ENCODE results near the gene PM20D2. TPM values are rescaled to one million over a fixed set of nuclear protein-coding genes. Genes with fewer than 3 reads are reported as not detected.
A peak's percentile ranks its signal among the peaks of the same experiment; 100 is the strongest.
"Not testable (repeated sequence)": the region's sequence is repeated elsewhere in the genome, so short reads cannot be mapped to it uniquely, and the experiment has no call there.

The PM20D2 gene
- 2.0 and 3.1 TPM in 2 replicates for total RNA-seq (2014; rRNA removed; shearing (Covaris generic))

GRCh38 chr6:89145956-89146717 is at the start of gene PM20D2:
Gene PM20D2 (plus strand): TSS chr6:89146055. CDS start chr6:89146145, 90 bp downstream.
- Histone ChIP-seq H3K4me3 (ENCODE audit: insufficient read depth, low read depth, low read length) (peak within 1 kb of the TSS; percentile 60), H3K27me3 (ENCODE audit: control insufficient read depth, insufficient read depth, low read length) (peaks cover 47% of the 10 kb centered on the region), H3K36me3 (replicated peaks; ENCODE audit: control insufficient read depth, insufficient read depth, low read length) (no peaks in the 10 kb centered on the region)
- DNase-seq, result peak; percentile 94

- Histone ChIP-seq H3K36me3 (replicated peaks; ENCODE audit: control insufficient read depth, insufficient read depth, low read length) (no peaks in the 10 kb centered on the region), H3K4me3 (ENCODE audit: insufficient read depth, low read depth, low read length) (no peak overlapping the region), H3K27me3 (ENCODE audit: control insufficient read depth, insufficient read depth, low read length) (no peaks in the 10 kb centered on the region)
- no peak for DNase-seq
Measured at GRCh38 chr6:89098461-89098860, 47.4 kb upstream of the PM20D2 start.

GRCh38 chr6:89100114-89100513 is 45.7 kb upstream of the PM20D2 start:
- DNase-seq, result no peak
- H3K4me3 ChIP-seq (ENCODE audit: insufficient read depth, low read depth, low read length), result no peak overlapping the region
- H3K36me3 ChIP-seq (replicated peaks; ENCODE audit: control insufficient read depth, insufficient read depth, low read length), result no peaks in the 10 kb centered on the region; the same call in 1 of the 2 replicates
- H3K27me3 ChIP-seq (ENCODE audit: control insufficient read depth, insufficient read depth, low read length), result no peaks in the 10 kb centered on the region

GRCh38 chr6:89110284-89110683 is 35.6 kb upstream of the PM20D2 start:
- no peak overlapping the region for H3K4me3 ChIP-seq (ENCODE audit: insufficient read depth, low read depth, low read length)
- H3K36me3 ChIP-seq (replicated peaks; ENCODE audit: control insufficient read depth, insufficient read depth, low read length), result no peaks in the 10 kb centered on the region
- no peak for DNase-seq
- no peaks in the 10 kb centered on the region for H3K27me3 ChIP-seq (ENCODE audit: control insufficient read depth, insufficient read depth, low read length)

GRCh38 chr6:89111933-89112332 is 33.9 kb upstream of the PM20D2 start:
- Histone ChIP-seq H3K4me3 (ENCODE audit: insufficient read depth, low read depth, low read length) (no peak overlapping the region), H3K27me3 (ENCODE audit: control insufficient read depth, insufficient read depth, low read length) (peaks cover 11% of the 10 kb centered on the region), H3K36me3 (replicated peaks; ENCODE audit: control insufficient read depth, insufficient read depth, low read length) (no peaks in the 10 kb centered on the region)
- no peak for DNase-seq

GRCh38 chr6:89116702-89117101 is 29.2 kb upstream of the PM20D2 start:
- Histone ChIP-seq H3K27me3 (ENCODE audit: control insufficient read depth, insufficient read depth, low read length) (peaks cover 40% of the 10 kb centered on the region), H3K36me3 (replicated peaks; ENCODE audit: control insufficient read depth, insufficient read depth, low read length) (no peaks in the 10 kb centered on the region), H3K4me3 (ENCODE audit: insufficient read depth, low read depth, low read length) (peak overlapping the region; percentile 74)
- peak; percentile 40 for DNase-seq

GRCh38 chr6:89117211-89118108 is 28.4 kb upstream of the PM20D2 start, which contains the start of gene SRSF12:
Gene SRSF12 (minus strand): TSS chr6:89118071. CDS start chr6:89117887, 184 bp downstream.
- Histone ChIP-seq H3K4me3 (ENCODE audit: insufficient read depth, low read depth, low read length) (peak within 1 kb of the TSS; percentile 74), H3K27me3 (ENCODE audit: control insufficient read depth, insufficient read depth, low read length) (peaks cover 40% of the 10 kb centered on the region), H3K36me3 (replicated peaks; ENCODE audit: control insufficient read depth, insufficient read depth, low read length) (no peaks in the 10 kb centered on the region)
- peak; percentile 96 for DNase-seq

GRCh38 chr6:89118931-89119330 is 26.9 kb upstream of the PM20D2 start:
- no peak for DNase-seq
- no peak overlapping the region for H3K4me3 ChIP-seq (ENCODE audit: insufficient read depth, low read depth, low read length)
- H3K27me3 ChIP-seq (ENCODE audit: control insufficient read depth, insufficient read depth, low read length), result peaks cover 40% of the 10 kb centered on the region
- H3K36me3 ChIP-seq (replicated peaks; ENCODE audit: control insufficient read depth, insufficient read depth, low read length), result no peaks in the 10 kb centered on the region

- Histone ChIP-seq H3K27me3 (ENCODE audit: control insufficient read depth, insufficient read depth, low read length) (peaks cover 40% of the 10 kb centered on the region), H3K36me3 (replicated peaks; ENCODE audit: control insufficient read depth, insufficient read depth, low read length) (no peaks in the 10 kb centered on the region), H3K4me3 (ENCODE audit: insufficient read depth, low read depth, low read length) (no peak overlapping the region)
- no peak for DNase-seq
Measured at GRCh38 chr6:89120371-89120770, 25.5 kb upstream of the PM20D2 start.

- H3K4me3 ChIP-seq (ENCODE audit: insufficient read depth, low read depth, low read length), result no peak overlapping the region
- no peak for DNase-seq
- no peaks in the 10 kb centered on the region for H3K36me3 ChIP-seq (replicated peaks; ENCODE audit: control insufficient read depth, insufficient read depth, low read length)
- H3K27me3 ChIP-seq (ENCODE audit: control insufficient read depth, insufficient read depth, low read length), result peaks cover 29% of the 10 kb centered on the region
Measured at GRCh38 chr6:89121934-89122333, 23.9 kb upstream of the PM20D2 start.

GRCh38 chr6:89122625-89123024 is 23.2 kb upstream of the PM20D2 start:
- no peaks in the 10 kb centered on the region for H3K36me3 ChIP-seq (replicated peaks; ENCODE audit: control insufficient read depth, insufficient read depth, low read length)
- H3K4me3 ChIP-seq (ENCODE audit: insufficient read depth, low read depth, low read length), result no peak overlapping the region
- DNase-seq, result peak; percentile 55
- H3K27me3 ChIP-seq (ENCODE audit: control insufficient read depth, insufficient read depth, low read length), result peaks cover 22% of the 10 kb centered on the region

- H3K36me3 ChIP-seq (replicated peaks; ENCODE audit: control insufficient read depth, insufficient read depth, low read length); DNase-seq; H3K4me3 ChIP-seq (ENCODE audit: insufficient read depth, low read depth, low read length): not testable (repeated sequence)
- H3K27me3 ChIP-seq (ENCODE audit: control insufficient read depth, insufficient read depth, low read length), result peaks cover 19% of the 10 kb centered on the region
Measured at GRCh38 chr6:89128256-89128671, 17.6 kb upstream of the PM20D2 start.

- no peak for DNase-seq
- no peaks in the 10 kb centered on the region for H3K36me3 ChIP-seq (replicated peaks; ENCODE audit: control insufficient read depth, insufficient read depth, low read length)
- peaks cover 44% of the 10 kb centered on the region for H3K27me3 ChIP-seq (ENCODE audit: control insufficient read depth, insufficient read depth, low read length)
- H3K4me3 ChIP-seq (ENCODE audit: insufficient read depth, low read depth, low read length), result no peak overlapping the region
Measured at GRCh38 chr6:89131599-89131998, 14.3 kb upstream of the PM20D2 start.

GRCh38 chr6:89132057-89132456 is 13.8 kb upstream of the PM20D2 start:
- DNase-seq, result no peak
- H3K27me3 ChIP-seq (ENCODE audit: control insufficient read depth, insufficient read depth, low read length), result peaks cover 47% of the 10 kb centered on the region
- no peak overlapping the region for H3K4me3 ChIP-seq (ENCODE audit: insufficient read depth, low read depth, low read length)

GRCh38 chr6:89133981-89134380 is 11.9 kb upstream of the PM20D2 start:
- H3K27me3 ChIP-seq (ENCODE audit: control insufficient read depth, insufficient read depth, low read length), result peaks cover 52% of the 10 kb centered on the region
- no peaks in the 10 kb centered on the region for H3K36me3 ChIP-seq (replicated peaks; ENCODE audit: control insufficient read depth, insufficient read depth, low read length)
- H3K4me3 ChIP-seq (ENCODE audit: insufficient read depth, low read depth, low read length), result no peak overlapping the region
- DNase-seq, result no peak

More at GRCh38 chr6:89132057-89132456, 13.8 kb upstream of the PM20D2 start:
- H3K36me3 ChIP-seq (replicated peaks; ENCODE audit: control insufficient read depth, insufficient read depth, low read length), result no peaks in the 10 kb centered on the region

Measured in H7 (cell line).